HEK293 (cell line): ENCODE measurements around the gene RTN4RL2.

Experiments used
- GLIS2 ChIP-seq: fragments of 450-650 bp; formaldehyde crosslinking; IDR thresholded peaks from 2 replicates; pipeline ENCODE4 v1.5.1; 2016; ENCODE audit warnings: missing biosample characterization, missing genetic modification characterization
- HOXC10 ChIP-seq: sonication (generic); formaldehyde crosslinking; IDR thresholded peaks from 2 replicates; pipeline ENCODE4 v1.8.1; 2023; ENCODE audit warnings: mild to moderate bottlenecking, missing genetic modification reagents
- KLF10 ChIP-seq: fragments of 450-650 bp; IDR thresholded peaks from 2 replicates; pipeline ENCODE4 v1.5.1; 2018; ENCODE audit warnings: missing biosample characterization, mild to moderate bottlenecking, missing genetic modification characterization
- KLF8 ChIP-seq: fragments of 450-650 bp; formaldehyde crosslinking; IDR thresholded peaks from 2 replicates; pipeline ENCODE4 v1.5.1; 2016; ENCODE audit warnings: missing biosample characterization, missing genetic modification characterization
- MYNN ChIP-seq: fragments of 450-650 bp; formaldehyde crosslinking; IDR thresholded peaks from 2 replicates; pipeline ENCODE4 v1.5.1; 2016; ENCODE audit warnings: missing biosample characterization, missing genetic modification characterization, borderline replicate concordance
- MZF1 ChIP-seq: fragments of 450-650 bp; formaldehyde crosslinking; IDR thresholded peaks from 2 replicates; pipeline ENCODE4 v1.5.1; 2017; ENCODE audit warnings: missing biosample characterization, missing genetic modification characterization, borderline replicate concordance
- PRDM1 ChIP-seq: fragments of 450-650 bp; formaldehyde crosslinking; IDR thresholded peaks from 2 replicates; pipeline ENCODE4; 2016; ENCODE audit warnings: missing biosample characterization, missing genetic modification characterization
- SP3 ChIP-seq: fragments of 450-650 bp; formaldehyde crosslinking; IDR thresholded peaks from 2 replicates; pipeline ENCODE4 v1.5.1; 2016; ENCODE audit warnings: missing biosample characterization, missing genetic modification characterization
- ZBTB8A ChIP-seq: fragments of 450-650 bp; formaldehyde crosslinking; IDR thresholded peaks from 2 replicates; pipeline ENCODE4 v1.5.1; 2016; ENCODE audit warnings: missing biosample characterization, missing genetic modification characterization
- ZFP37 ChIP-seq: fragments of 450-650 bp; formaldehyde crosslinking; IDR thresholded peaks from 2 replicates; pipeline ENCODE4 v1.5.1; 2016; ENCODE audit warnings: missing biosample characterization, missing genetic modification characterization
- ZNF10 ChIP-seq: fragments of 450-650 bp; formaldehyde crosslinking; IDR thresholded peaks from 2 replicates; pipeline ENCODE4 v1.5.1; 2017; ENCODE audit warnings: missing biosample characterization, missing genetic modification characterization
- ZNF121 ChIP-seq: fragments of 450-650 bp; formaldehyde crosslinking; IDR thresholded peaks from 2 replicates; pipeline ENCODE4 v1.5.1; 2016; ENCODE audit warnings: missing biosample characterization, missing genetic modification characterization
- ZNF169 ChIP-seq: fragments of 450-650 bp; formaldehyde crosslinking; IDR thresholded peaks from 2 replicates; pipeline ENCODE4 v1.5.1; 2016; ENCODE audit warnings: missing biosample characterization, missing genetic modification characterization
- ZNF174 ChIP-seq: fragments of 450-650 bp; formaldehyde crosslinking; IDR thresholded peaks from 2 replicates; pipeline ENCODE4 v1.5.0; 2017; ENCODE audit warnings: missing biosample characterization, mild to moderate bottlenecking, missing genetic modification characterization
- ZNF202 ChIP-seq: fragments of 450-650 bp; formaldehyde crosslinking; IDR thresholded peaks from 2 replicates; pipeline ENCODE4 v1.5.1; 2016; ENCODE audit warnings: missing biosample characterization, missing genetic modification characterization, borderline replicate concordance
- ZNF24 ChIP-seq: fragments of 450-650 bp; formaldehyde crosslinking; IDR thresholded peaks from 2 replicates; pipeline ENCODE4 v1.5.1; 2016; ENCODE audit warnings: missing biosample characterization, missing genetic modification characterization
- ZNF350 ChIP-seq: fragments of 450-650 bp; formaldehyde crosslinking; IDR thresholded peaks from 2 replicates; pipeline ENCODE4 v1.5.0; 2017; ENCODE audit warnings: missing biosample characterization, mild to moderate bottlenecking, missing genetic modification characterization
- ZNF423 ChIP-seq: fragments of 450-650 bp; formaldehyde crosslinking; IDR thresholded peaks from 2 replicates; pipeline ENCODE4 v1.5.1; 2016; ENCODE audit warnings: missing biosample characterization, missing genetic modification characterization
- ZNF426 ChIP-seq: fragments of 450-650 bp; formaldehyde crosslinking; IDR thresholded peaks from 2 replicates; pipeline ENCODE4 v1.5.1; 2017; ENCODE audit warnings: missing biosample characterization, missing genetic modification characterization, mild to moderate bottlenecking, inconsistent platforms, moderate library complexity
- ZNF701 ChIP-seq: fragments of 450-650 bp; formaldehyde crosslinking; IDR thresholded peaks from 2 replicates; pipeline ENCODE4 v1.5.1; 2016; ENCODE audit warnings: missing biosample characterization, missing genetic modification characterization
- ZNF791 ChIP-seq: fragments of 450-650 bp; formaldehyde crosslinking; IDR thresholded peaks from 2 replicates; pipeline ENCODE4 v1.5.1; 2016; ENCODE audit warnings: missing biosample characterization, missing genetic modification characterization
- TF ChIP-seq, protein P1 (sequence below): fragments of 450-650 bp; formaldehyde crosslinking; IDR thresholded peaks from 2 replicates; pipeline ENCODE4 v1.5.1; 2017; ENCODE audit warnings: missing biosample characterization, missing genetic modification characterization
- TF ChIP-seq, protein P2 (sequence below): fragments of 450-650 bp; formaldehyde crosslinking; IDR thresholded peaks from 2 replicates; pipeline ENCODE4 v1.5.1; 2016; ENCODE audit warnings: missing biosample characterization, missing genetic modification characterization
- TF ChIP-seq, protein P3 (sequence below): fragments of 450-650 bp; formaldehyde crosslinking; optimal IDR thresholded peaks from 2 replicates; pipeline ENCODE3; 2016; ENCODE audit warnings: missing biosample characterization, mild to moderate bottlenecking, missing genetic modification characterization
- TF ChIP-seq, protein P4 (sequence below): fragments of 450-650 bp; formaldehyde crosslinking; IDR thresholded peaks from 2 replicates; pipeline ENCODE4 v1.5.1; 2016; ENCODE audit warnings: missing biosample characterization, missing genetic modification characterization
- TF ChIP-seq, protein P5 (sequence below): fragments of 450-650 bp; formaldehyde crosslinking; IDR thresholded peaks from 2 replicates; pipeline ENCODE4 v1.5.1; 2016; ENCODE audit warnings: missing biosample characterization, missing genetic modification characterization
- TF ChIP-seq, protein P6 (sequence below): fragments of 450-650 bp; formaldehyde crosslinking; IDR thresholded peaks from 2 replicates; pipeline ENCODE4 v1.5.1; 2017; ENCODE audit warnings: missing biosample characterization, missing genetic modification characterization

The RTN4RL2 gene

DNA sequence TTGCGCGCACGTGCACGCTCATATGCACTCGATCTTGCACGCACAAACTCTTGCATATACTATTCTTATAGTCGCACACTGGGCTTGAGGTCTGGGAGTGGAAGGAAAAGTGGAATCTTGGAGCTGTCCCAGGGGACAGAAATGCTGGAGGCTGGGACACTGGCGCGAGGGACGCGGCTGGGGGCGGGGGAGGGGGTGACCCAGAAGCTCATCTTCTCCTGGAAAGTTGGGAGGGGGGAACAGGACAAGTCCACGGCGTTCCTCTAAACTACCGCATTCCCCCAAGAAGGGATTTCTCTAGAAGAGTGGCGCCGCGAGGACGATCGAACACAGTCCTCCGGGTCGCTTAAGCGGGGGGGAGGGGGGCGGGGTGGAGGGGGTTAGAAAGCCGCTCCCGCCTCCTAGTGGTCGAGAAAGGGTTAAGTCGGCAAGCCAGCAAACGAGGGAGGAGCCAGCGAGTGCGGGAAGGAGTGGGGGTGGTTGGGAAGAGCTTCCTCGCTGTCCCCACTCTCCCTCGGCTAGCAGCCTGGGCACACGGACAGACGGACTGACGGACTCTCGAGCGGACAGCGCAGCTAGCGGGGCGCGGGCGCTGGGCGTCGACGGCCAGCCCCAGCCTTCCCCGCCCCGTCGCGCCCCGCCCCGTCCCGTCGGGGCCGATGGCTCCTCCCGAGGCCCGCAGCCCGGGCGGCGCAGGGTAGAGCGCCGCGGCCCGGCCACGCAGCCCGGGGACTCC, at the start of gene RTN4RL2 (continued):
- TF ChIP-seq, protein P1, sequence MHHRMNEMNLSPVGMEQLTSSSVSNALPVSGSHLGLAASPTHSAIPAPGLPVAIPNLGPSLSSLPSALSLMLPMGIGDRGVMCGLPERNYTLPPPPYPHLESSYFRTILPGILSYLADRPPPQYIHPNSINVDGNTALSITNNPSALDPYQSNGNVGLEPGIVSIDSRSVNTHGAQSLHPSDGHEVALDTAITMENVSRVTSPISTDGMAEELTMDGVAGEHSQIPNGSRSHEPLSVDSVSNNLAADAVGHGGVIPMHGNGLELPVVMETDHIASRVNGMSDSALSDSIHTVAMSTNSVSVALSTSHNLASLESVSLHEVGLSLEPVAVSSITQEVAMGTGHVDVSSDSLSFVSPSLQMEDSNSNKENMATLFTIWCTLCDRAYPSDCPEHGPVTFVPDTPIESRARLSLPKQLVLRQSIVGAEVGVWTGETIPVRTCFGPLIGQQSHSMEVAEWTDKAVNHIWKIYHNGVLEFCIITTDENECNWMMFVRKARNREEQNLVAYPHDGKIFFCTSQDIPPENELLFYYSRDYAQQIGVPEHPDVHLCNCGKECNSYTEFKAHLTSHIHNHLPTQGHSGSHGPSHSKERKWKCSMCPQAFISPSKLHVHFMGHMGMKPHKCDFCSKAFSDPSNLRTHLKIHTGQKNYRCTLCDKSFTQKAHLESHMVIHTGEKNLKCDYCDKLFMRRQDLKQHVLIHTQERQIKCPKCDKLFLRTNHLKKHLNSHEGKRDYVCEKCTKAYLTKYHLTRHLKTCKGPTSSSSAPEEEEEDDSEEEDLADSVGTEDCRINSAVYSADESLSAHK (tag by site-specific recombination), result no peak
- TF ChIP-seq PRDM1 (tag by site-specific recombination) (no peak), ZNF701 (no peak), KLF8 (tag by site-specific recombination) (peak; percentile 31), MZF1 (tag by site-specific recombination) (no peak), HOXC10 (CRISPR knock-in tag) (no peak), ZNF174 (tag by site-specific recombination) (no peak), ZNF169 (tag by site-specific recombination) (no peak), GLIS2 (no peak), ZNF426 (tag by site-specific recombination) (no peak), ZNF423 (tag by site-specific recombination) (no peak), ZFP37 (tag by site-specific recombination) (no peak), ZNF202 (no peak), ZNF121 (tag by site-specific recombination) (no peak), MYNN (tag by site-specific recombination) (no peak), KLF10 (tag by site-specific recombination) (no peak), ZBTB8A (tag by site-specific recombination) (peak; percentile 10; the same call in 1 of the 2 replicates), ZNF24 (no peak), ZNF350 (tag by site-specific recombination) (no peak), ZNF791 (no peak), SP3 (tag by site-specific recombination) (no peak), ZNF10 (tag by site-specific recombination) (no peak)
- TF ChIP-seq, protein P2, sequence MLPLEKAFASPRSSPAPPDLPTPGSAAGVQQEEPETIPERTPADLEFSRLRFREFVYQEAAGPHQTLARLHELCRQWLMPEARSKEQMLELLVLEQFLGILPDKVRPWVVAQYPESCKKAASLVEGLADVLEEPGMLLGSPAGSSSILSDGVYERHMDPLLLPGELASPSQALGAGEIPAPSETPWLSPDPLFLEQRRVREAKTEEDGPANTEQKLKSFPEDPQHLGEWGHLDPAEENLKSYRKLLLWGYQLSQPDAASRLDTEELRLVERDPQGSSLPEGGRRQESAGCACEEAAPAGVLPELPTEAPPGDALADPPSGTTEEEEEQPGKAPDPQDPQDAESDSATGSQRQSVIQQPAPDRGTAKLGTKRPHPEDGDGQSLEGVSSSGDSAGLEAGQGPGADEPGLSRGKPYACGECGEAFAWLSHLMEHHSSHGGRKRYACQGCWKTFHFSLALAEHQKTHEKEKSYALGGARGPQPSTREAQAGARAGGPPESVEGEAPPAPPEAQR (tag by site-specific recombination), result no peak
- TF ChIP-seq, protein P3, sequence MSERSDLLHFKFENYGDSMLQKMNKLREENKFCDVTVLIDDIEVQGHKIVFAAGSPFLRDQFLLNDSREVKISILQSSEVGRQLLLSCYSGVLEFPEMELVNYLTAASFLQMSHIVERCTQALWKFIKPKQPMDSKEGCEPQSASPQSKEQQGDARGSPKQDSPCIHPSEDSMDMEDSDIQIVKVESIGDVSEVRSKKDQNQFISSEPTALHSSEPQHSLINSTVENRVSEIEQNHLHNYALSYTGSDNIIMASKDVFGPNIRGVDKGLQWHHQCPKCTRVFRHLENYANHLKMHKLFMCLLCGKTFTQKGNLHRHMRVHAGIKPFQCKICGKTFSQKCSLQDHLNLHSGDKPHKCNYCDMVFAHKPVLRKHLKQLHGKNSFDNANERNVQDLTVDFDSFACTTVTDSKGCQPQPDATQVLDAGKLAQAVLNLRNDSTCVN (tag by site-specific recombination), result no peak
- TF ChIP-seq, protein P4, sequence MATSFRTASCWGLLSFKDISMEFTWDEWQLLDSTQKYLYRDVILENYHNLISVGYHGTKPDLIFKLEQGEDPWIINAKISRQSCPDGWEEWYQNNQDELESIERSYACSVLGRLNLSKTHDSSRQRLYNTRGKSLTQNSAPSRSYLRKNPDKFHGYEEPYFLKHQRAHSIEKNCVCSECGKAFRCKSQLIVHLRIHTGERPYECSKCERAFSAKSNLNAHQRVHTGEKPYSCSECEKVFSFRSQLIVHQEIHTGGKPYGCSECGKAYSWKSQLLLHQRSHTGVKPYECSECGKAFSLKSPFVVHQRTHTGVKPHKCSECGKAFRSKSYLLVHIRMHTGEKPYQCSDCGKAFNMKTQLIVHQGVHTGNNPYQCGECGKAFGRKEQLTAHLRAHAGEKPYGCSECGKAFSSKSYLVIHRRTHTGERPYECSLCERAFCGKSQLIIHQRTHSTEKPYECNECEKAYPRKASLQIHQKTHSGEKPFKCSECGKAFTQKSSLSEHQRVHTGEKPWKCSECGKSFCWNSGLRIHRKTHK, result no peak
- TF ChIP-seq, protein P5, sequence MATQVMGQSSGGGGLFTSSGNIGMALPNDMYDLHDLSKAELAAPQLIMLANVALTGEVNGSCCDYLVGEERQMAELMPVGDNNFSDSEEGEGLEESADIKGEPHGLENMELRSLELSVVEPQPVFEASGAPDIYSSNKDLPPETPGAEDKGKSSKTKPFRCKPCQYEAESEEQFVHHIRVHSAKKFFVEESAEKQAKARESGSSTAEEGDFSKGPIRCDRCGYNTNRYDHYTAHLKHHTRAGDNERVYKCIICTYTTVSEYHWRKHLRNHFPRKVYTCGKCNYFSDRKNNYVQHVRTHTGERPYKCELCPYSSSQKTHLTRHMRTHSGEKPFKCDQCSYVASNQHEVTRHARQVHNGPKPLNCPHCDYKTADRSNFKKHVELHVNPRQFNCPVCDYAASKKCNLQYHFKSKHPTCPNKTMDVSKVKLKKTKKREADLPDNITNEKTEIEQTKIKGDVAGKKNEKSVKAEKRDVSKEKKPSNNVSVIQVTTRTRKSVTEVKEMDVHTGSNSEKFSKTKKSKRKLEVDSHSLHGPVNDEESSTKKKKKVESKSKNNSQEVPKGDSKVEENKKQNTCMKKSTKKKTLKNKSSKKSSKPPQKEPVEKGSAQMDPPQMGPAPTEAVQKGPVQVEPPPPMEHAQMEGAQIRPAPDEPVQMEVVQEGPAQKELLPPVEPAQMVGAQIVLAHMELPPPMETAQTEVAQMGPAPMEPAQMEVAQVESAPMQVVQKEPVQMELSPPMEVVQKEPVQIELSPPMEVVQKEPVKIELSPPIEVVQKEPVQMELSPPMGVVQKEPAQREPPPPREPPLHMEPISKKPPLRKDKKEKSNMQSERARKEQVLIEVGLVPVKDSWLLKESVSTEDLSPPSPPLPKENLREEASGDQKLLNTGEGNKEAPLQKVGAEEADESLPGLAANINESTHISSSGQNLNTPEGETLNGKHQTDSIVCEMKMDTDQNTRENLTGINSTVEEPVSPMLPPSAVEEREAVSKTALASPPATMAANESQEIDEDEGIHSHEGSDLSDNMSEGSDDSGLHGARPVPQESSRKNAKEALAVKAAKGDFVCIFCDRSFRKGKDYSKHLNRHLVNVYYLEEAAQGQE (tag by site-specific recombination), result no peak
- TF ChIP-seq, protein P6, sequence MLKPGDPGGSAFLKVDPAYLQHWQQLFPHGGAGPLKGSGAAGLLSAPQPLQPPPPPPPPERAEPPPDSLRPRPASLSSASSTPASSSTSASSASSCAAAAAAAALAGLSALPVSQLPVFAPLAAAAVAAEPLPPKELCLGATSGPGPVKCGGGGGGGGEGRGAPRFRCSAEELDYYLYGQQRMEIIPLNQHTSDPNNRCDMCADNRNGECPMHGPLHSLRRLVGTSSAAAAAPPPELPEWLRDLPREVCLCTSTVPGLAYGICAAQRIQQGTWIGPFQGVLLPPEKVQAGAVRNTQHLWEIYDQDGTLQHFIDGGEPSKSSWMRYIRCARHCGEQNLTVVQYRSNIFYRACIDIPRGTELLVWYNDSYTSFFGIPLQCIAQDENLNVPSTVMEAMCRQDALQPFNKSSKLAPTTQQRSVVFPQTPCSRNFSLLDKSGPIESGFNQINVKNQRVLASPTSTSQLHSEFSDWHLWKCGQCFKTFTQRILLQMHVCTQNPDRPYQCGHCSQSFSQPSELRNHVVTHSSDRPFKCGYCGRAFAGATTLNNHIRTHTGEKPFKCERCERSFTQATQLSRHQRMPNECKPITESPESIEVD, result no peak
